ENCODE results near the gene LBR. TPM values are rescaled to one million over a fixed set of nuclear protein-coding genes. Genes with fewer than 3 reads are reported as not detected.
A peak's percentile ranks its signal among the peaks of the same experiment; 100 is the strongest.

LBR gene
- total RNA-seq, 3 donors from 2014 or later: 20.3 to 36.1 (median 29.6) TPM

DNA sequence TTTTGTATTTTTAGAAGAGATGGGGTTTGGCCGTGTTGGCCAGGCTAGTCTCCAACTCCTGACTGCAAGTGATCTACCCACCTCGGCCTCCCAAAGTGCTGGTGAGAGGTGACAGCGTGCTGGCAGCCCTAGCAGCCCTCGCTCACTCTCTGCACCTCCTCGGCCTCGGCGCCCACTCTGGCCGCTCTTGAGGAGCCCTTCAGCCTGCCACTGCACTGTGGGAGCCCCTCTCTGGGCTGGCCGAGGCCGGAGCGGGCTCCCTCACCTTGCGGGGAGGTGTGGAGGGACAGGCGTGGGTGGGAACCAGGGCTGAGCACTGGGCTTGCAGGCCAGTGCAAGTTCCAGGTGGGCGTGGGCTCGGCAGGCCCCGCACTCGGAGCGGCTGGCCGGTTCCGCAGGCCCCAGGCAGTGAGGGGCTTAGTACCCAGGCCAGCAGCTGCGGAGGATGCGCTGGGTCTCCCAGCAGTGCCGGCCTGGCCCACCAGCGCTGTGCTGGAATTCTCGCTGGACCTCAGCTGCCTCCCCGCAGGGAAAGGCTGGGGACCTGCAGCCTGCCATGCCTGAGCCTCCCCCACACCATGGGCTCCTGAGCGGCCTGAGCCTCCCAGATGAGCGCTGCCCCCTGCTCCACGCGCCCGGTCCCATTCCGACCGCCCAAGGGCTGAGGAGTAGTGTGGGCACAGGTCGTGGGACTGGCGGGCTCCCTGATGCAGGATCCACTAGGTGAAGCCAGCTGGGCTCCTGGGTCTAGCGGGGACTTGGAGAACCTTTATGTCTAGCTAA, 3.4 kb upstream of the LBR start:
- intact Hi-C loops (cut with DNase I; ENCODE audit: low total_unique reads): no loop called here
- Histone ChIP-seq H3K36me3 (no peaks in the 10 kb centered on the region), H3K27ac (no peak overlapping the region), H3K27me3 (no peaks in the 10 kb centered on the region), H3K4me3 (no peak overlapping the region), H3K4me1 (peaks cover 0 to 5% of the 10 kb centered on the region in 2 donors), H3K9me3 (no peaks in the 10 kb centered on the region)
- no peak for DNase-seq (ENCODE audit: low spot score in 2 of 2)
- TF ChIP-seq, protein P1, sequence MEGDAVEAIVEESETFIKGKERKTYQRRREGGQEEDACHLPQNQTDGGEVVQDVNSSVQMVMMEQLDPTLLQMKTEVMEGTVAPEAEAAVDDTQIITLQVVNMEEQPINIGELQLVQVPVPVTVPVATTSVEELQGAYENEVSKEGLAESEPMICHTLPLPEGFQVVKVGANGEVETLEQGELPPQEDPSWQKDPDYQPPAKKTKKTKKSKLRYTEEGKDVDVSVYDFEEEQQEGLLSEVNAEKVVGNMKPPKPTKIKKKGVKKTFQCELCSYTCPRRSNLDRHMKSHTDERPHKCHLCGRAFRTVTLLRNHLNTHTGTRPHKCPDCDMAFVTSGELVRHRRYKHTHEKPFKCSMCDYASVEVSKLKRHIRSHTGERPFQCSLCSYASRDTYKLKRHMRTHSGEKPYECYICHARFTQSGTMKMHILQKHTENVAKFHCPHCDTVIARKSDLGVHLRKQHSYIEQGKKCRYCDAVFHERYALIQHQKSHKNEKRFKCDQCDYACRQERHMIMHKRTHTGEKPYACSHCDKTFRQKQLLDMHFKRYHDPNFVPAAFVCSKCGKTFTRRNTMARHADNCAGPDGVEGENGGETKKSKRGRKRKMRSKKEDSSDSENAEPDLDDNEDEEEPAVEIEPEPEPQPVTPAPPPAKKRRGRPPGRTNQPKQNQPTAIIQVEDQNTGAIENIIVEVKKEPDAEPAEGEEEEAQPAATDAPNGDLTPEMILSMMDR (IDR thresholded peaks at IDR 0.05): no peak
- TF ChIP-seq POLR2A (IDR thresholded peaks at IDR 0.05): no peak
- TF ChIP-seq POLR2AphosphoS5 (IDR thresholded peaks at IDR 0.05): no peak

- no peak overlapping the region for H3K4me3 ChIP-seq
- no peak for DNase-seq (ENCODE audit: low spot score in 2 of 2)
- H3K27me3 ChIP-seq: no peaks in the 10 kb centered on the region
- intact Hi-C loops (cut with DNase I; ENCODE audit: low total_unique reads): no loop called here
- peaks cover 4 to 5% of the 10 kb centered on the region in 2 donors for H3K4me1 ChIP-seq
- no peaks in the 10 kb centered on the region for H3K36me3 ChIP-seq
- TF ChIP-seq POLR2A (IDR thresholded peaks at IDR 0.05) (no peak), POLR2AphosphoS5 (IDR thresholded peaks at IDR 0.05) (no peak)
- TF ChIP-seq, protein P1 (IDR thresholded peaks at IDR 0.05): no peak
- no peaks in the 10 kb centered on the region for H3K9me3 ChIP-seq
- no peak overlapping the region for H3K27ac ChIP-seq
Observed at GRCh38 chr1:225430301-225430700, 2.5 kb upstream of the LBR start.

DNA sequence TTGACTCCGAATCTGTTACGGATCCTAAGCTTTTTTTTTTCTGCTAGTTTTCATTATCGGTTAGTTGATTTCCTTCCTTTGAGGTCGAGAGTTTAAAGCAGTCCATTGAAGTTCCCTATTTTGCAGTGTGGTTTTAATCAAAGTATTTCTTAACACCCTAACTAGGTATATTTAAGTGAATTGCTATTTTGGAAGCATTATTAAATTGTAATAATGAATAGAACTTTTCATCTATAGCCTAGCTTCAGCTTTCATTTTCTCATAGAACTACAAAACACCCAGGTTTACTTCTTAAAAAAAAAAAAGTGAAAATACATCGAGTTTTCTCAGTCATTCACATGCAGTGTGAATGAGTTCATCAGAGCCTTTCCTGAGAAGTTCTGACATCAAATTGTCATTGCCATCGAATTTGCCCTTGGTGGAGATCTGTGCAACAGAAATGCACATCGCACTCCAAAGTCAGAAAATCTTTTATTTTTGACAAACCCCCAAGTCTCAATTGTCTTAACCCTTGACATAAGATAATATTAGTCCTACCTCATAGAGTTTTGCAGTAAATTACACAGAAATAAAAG, 1.1 kb upstream of the LBR start:
- DNase-seq (ENCODE audit: low spot score in 2 of 2): no peak
- intact Hi-C loops (cut with DNase I; ENCODE audit: low total_unique reads): no loop called here
- H3K36me3 ChIP-seq: no peaks in the 10 kb centered on the region
- H3K4me3 ChIP-seq: peak overlapping the region; percentile 92 to 96 (median 92)
- no peaks in the 10 kb centered on the region for H3K9me3 ChIP-seq
- TF ChIP-seq POLR2A (IDR thresholded peaks at IDR 0.05) (no peak), POLR2AphosphoS5 (IDR thresholded peaks at IDR 0.05) (no peak)
- TF ChIP-seq, protein P1 (IDR thresholded peaks at IDR 0.05): no peak
- peaks cover 4 to 5% of the 10 kb centered on the region in 2 donors for H3K4me1 ChIP-seq
- no peaks in the 10 kb centered on the region for H3K27me3 ChIP-seq
- peak overlapping the region in 1 of 2 donors; percentile 92 for H3K27ac ChIP-seq

DNA sequence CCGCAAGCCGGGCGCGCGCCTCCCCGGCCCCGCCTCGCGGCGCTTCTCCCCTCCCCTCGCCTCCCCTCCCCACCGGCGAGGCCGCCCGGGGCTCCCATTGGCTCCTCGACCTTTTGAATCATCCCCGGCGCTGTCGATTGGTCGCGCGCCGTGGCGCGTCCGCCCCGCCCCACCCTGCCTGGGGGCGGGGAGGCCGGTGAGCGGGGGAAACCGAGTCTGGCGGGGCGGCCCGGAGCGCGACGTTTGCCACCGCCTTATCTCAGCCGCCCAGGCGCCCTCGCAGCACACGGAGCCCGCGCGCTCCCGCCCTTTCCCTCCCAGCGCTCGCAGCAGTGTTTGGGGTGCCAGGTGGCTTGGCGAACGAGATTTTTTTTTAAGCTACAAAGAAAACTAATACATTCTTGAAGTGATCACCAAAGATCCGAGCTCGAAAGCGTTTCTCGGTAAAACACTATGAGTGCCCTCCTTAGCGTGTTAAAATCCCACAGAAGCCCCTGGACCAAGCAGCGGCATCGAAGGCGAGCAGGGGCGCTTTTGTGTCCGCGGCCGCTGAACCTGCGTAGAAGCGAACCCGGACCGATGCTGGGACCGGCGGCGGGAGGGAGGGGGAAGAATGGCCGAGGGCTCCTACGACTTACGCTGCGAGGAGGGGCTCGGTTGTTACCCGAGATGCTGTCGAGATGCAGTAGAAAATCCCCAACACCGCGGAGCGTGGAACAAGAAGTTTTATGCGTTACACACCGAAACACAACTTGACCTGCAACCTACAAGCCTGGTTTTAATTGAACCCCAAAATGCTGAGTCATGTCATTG, 436 bp upstream of the LBR start:
- Histone ChIP-seq H3K4me1 (peaks cover 4 to 5% of the 10 kb centered on the region in 2 donors), H3K36me3 (no peaks in the 10 kb centered on the region), H3K9me3 (no peaks in the 10 kb centered on the region), H3K4me3 (peak overlapping the region; percentile 92 to 96 (median 92)), H3K27ac (peak overlapping the region; percentile 85 to 92), H3K27me3 (no peaks in the 10 kb centered on the region)
- peak; percentile 82 to 84 for DNase-seq (ENCODE audit: low spot score in 2 of 2)
- intact Hi-C loops (cut with DNase I; ENCODE audit: low total_unique reads): no loop called here
- TF ChIP-seq, protein P1 (IDR thresholded peaks at IDR 0.05): no peak
- TF ChIP-seq POLR2A (IDR thresholded peaks at IDR 0.05): peak; percentile 33
- TF ChIP-seq POLR2AphosphoS5 (IDR thresholded peaks at IDR 0.05): peak; percentile 47 to 58 (median 48)
